NCI-H1048 (cell line): ENCODE data around the gene RBM42.
A peak's percentile ranks its signal among the peaks of the same experiment; 100 is the strongest.

ENCODE experiments used
- DNase-seq: peaks from one replicate; lab custom pipeline; 2025; lab: John Stamatoyannopoulos, UW

RBM42 gene

GRCh38 chr19:35620001-35620400 is 8.8 kb upstream of the RBM42 start:
- DNase-seq: no peak

- DNase-seq: no peak
Observed at GRCh38 chr19:35621708-35622107, 7.1 kb upstream of the RBM42 start.

- no peak for DNase-seq
Observed at GRCh38 chr19:35622750-35623149, 6.1 kb upstream of the RBM42 start.

GRCh38 chr19:35623327-35624010 is 5.4 kb upstream of the RBM42 start:
- no peak for DNase-seq

DNA sequence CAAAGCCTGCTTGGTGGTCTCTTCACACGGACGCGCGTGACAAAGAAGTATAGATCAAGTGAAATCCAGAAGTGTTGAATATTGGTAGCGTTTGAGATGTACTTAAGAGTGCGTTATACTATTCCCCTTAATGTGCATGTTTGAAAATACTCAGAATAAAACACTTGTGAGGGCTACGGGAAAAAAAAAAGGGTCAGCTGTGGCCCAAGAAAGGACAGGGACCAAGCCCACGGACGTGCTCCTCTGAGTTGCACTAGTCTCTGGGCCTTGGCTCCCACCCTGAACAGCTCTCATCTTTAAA is 622 bp upstream of the RBM42 start:
- DNase-seq: no peak

DNA sequence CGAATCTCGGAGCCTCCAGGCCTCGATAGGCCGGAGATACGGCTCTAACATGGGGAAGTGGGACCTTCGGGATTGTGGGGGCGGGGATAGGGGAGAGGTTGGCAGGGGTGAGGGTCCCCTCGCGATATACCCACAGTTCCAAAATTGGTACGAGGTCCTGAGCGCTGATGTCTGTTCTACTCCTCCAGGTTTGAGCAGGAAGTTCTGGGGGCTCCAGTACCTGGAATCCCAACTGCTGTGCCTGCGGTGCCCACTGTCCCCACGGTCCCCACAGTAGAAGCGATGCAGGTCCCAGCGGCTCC is 447 bp downstream of the RBM42 start:
- no peak for DNase-seq

- DNase-seq: no peak
Observed at GRCh38 chr19:35633727-35634440, 5.0 kb downstream of the RBM42 start.

DNA sequence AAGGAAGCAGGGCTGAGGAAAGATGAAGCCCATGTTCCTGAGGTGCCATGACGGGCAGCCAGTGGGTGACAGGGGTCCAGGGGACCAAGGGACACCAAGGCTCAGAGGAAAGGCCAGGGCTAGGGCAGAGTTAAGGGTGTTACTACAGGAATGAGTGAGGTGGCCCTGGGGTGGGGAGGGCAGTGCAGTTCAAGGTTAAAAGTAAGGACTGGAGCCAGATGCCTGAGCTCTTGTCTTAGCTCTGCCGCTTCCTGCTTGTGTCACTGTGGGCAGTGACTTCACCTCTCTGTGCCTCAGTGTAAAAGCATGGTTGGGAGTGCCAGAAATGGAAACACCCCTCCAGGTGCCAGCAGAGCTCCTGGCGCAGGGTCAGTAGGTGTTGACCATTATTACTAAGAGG is 7.8 kb downstream of the RBM42 start:
- no peak for DNase-seq

GRCh38 chr19:35637165-35637564 is 8.3 kb downstream of the RBM42 start:
- no peak for DNase-seq

DNA sequence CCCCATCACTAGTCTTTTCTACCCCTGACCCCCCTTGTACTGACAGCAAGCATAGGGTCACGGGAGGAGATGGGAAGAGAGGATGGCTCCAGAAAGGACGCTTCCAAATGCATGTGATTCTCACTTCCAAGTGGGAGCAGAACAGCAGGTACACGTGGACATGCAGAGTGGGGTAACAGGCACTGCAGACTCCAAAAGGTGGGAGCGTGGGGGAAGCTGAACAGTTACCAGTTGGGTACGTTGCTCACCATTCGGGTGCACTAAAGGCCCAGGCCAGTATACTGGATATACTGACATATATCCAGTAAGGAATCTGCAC is 10.4 kb downstream of the RBM42 start:
- no peak for DNase-seq

DNA sequence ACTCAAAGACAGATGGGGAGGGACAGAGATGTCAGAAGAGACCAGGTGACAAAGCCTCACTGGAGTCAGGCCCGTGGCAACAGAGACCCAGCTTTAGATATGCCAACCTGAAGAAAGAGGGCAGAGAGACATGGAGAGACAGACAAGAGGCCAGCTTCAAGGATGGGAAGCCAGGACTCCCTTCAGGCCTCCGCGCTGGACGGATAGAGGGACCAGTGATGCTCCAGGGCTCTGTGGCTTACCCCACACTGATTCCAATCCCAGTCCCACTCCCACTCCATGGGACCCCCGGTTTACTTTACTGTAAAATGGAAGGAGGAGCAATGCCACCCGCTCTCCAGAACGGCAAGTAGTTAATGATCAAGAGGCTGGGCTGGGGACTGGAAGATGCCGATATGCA is 11.0 kb downstream of the RBM42 start:
- DNase-seq: no peak

DNA sequence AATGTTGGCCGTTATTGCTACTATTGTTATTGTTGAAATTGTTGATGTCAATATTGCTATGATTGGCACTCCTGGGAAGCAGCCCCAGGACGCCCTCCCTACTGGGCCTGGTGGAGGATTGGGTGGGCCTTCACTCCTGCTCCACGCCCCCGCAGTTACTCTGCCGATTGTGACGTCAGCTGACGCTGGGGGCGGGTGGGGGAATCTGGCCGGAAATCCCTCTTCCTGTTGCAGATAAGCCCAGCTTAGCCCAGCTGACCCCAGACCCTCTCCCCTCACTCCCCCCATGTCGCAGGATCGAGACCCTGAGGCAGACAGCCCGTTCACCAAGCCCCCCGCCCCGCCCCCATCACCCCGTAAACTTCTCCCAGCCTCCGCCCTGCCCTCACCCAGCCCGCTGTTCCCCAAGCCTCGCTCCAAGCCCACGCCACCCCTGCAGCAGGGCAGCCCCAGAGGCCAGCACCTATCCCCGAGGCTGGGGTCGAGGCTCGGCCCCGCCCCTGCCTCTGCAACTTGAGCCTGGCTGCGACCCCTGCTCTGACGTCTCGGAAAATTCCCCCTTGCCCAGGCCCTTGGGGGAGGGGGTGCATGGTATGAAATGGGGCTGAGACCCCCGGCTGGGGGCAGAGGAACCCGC is 12.8 kb downstream of the RBM42 start, which contains the start of gene ETV2:
TSS of gene ETV2 (plus strand) at position 231 of the 637 bp plus-strand sequence. CDS start 716 bp downstream, outside the sequence.
- DNase-seq: no peak

- no peak for DNase-seq
Observed at GRCh38 chr19:35642312-35642711, 13.5 kb downstream of the RBM42 start.

DNA sequence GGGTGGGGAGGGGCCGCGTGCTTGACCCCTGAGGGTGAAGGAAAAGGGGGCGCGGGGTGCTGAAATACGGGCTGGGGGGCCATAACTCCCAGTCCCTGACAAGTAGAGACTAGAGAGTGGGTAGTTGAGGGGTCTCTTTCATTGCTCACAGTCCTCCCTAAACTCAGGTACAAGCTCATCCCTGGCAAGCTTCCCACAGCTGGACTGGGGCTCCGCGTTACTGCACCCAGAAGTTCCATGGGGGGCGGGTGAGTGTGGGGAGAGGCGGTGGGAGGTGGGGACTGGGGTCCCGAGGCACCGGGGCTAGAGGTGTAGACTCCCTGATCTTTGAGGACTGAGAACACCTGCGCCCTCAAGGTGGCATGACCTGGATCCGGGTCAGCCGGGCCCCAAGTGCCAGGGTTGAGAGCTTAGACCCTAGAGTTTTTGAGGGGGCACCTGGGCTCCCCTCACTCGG is 14.0 kb downstream of the RBM42 start:
- no peak for DNase-seq

DNA sequence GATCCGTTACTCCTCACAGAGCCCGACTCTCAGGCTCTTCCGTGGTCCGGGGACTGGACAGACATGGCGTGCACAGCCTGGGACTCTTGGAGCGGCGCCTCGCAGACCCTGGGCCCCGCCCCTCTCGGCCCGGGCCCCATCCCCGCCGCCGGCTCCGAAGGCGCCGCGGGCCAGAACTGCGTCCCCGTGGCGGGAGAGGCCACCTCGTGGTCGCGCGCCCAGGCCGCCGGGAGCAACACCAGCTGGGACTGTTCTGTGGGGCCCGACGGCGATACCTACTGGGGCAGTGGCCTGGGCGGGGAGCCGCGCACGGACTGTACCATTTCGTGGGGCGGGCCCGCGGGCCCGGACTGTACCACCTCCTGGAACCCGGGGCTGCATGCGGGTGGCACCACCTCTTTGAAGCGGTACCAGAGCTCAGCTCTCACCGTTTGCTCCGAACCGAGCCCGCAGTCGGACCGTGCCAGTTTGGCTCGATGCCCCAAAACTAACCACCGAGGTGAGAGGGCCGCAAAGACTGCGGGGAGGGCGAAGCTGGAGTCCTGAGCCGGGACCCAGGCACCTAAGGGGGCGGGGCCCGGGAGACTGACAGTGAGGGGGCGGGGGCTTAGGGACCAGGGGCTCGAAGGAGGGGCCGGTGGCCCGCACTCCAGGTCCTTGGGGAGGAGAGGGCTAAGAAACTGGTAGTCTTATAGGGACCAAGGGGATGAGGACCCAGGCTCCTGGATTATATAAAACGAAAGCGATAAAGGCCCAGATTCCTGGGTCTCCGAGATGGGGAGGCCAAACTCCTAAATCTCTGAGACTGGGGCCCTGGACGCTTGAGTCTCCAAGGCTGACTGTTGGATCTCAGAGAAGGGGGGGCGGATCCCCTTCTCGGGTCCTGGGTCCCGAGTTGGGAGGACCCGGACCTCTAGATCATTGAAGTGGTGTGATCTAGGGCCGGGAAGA is 14.7 kb downstream of the RBM42 start:
- DNase-seq: peak; percentile 46

GRCh38 chr19:35644206-35644986 is 15.6 kb downstream of the RBM42 start:
- peak; percentile 93 for DNase-seq

GRCh38 chr19:35644987-35645679 is 16.3 kb downstream of the RBM42 start:
- DNase-seq: peak; percentile 41

GRCh38 chr19:35645680-35646511 is 17.1 kb downstream of the RBM42 start:
- DNase-seq: no peak

DNA sequence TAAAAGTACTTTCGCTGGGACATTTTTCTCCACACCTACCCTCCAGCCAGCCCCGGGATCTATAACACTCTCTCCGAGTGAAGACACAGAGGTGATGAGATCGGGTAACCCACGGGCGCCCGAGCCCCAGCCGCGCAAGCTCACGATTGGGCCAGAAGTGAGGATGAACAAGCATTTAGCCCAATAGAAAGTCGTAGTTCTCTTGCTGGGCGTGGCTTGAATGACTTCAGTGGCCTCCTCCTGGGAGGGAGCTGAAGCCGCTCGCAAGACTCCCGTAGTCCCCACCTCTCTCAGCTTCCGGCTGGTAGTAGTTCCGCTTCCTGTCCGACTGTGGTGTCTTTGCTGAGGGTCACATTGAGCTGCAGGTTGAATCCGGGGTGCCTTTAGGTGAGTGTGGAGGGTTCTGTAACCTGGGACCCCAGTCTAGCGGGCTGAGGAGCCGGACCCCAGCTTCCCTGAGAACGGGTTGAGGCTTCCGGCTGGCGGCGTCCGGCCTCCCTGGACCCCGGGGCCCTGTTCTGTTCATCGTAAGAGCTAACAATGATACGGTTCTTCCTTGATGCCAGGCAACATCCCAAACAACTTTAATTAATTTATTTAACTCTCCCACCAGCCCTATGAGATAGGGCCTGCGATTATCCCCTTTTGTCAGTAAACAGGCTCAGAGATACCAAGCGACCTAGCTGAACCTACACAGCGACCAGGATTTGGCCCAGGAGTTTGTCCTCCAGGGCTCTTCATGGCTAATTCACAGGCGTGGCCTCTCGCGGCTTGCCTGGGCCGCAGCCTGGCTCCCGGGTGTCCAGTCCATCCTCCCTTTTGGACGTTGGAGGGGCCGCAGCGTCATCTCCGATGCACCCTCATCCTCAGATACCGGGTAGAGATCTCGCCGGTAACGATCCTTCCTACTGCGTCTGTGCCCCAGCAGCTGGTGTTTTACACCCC is 19.5 kb downstream of the RBM42 start, which contains the start of gene COX6B1:
TSS of gene COX6B1 (plus strand) at position 307 of the 945 bp plus-strand sequence. CDS start 2,921 bp downstream, outside the sequence.
- peak; percentile 96 for DNase-seq
